SK-N-MC (cell line): Measurements from ENCODE around the gene CMSS1.

Experiments used
- EZH2 ChIP-seq: fragments of 200-600 bp; sonication (generic); IDR thresholded peaks from one replicate; pipeline ENCODE4 v1.6.1; 2017; ENCODE audit warnings: antibody characterized with exemption
- FOXP2 ChIP-seq: optimal IDR thresholded peaks from 2 replicates; pipeline ENCODE3; 2011; ENCODE audit warnings: mild to moderate bottlenecking, moderate library complexity; ENCODE audit not compliant: insufficient read depth; ENCODE audit errors: extremely low read length, control extremely low read depth
- POLR2AphosphoS5 ChIP-seq: IDR thresholded peaks from 2 replicates; pipeline ENCODE4 v1.6.1; 2012; ENCODE audit warnings: mild to moderate bottlenecking, low read depth, low read length, borderline replicate concordance

GRCh38 chr3:99836681-99837080 lies 19.0 kb downstream of the CMSS1 start:
- TF ChIP-seq EZH2 (no peak), POLR2AphosphoS5 (no peak), FOXP2 (no peak)
